ENCODE measurements around the gene PMEPA1.

DNA sequence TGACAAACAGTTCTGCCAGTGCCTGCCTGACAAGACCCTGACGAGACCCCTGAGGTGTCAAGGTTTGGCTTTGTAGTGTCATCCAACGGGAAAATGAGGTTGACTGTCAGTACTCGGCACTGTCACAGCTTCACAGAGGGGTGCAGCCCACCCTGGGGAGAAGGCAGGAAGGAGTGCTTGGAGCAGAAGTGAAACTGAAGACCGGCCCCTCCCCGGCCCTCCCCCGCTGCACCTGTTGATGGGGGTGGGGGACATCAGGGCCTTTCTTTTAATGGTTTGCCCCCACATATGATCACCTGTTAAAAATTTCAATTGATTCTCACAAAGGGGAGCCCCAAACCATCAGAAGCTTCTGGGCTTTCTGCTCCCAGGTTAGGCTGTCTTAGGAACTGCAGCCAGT, 6.8 kb downstream of the PMEPA1 start:
- TF ChIP-seq, protein P1, sequence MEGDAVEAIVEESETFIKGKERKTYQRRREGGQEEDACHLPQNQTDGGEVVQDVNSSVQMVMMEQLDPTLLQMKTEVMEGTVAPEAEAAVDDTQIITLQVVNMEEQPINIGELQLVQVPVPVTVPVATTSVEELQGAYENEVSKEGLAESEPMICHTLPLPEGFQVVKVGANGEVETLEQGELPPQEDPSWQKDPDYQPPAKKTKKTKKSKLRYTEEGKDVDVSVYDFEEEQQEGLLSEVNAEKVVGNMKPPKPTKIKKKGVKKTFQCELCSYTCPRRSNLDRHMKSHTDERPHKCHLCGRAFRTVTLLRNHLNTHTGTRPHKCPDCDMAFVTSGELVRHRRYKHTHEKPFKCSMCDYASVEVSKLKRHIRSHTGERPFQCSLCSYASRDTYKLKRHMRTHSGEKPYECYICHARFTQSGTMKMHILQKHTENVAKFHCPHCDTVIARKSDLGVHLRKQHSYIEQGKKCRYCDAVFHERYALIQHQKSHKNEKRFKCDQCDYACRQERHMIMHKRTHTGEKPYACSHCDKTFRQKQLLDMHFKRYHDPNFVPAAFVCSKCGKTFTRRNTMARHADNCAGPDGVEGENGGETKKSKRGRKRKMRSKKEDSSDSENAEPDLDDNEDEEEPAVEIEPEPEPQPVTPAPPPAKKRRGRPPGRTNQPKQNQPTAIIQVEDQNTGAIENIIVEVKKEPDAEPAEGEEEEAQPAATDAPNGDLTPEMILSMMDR (IDR thresholded peaks at IDR 0.05; ENCODE audit: low read depth, low read length) = no peak
- TF ChIP-seq EZH2phosphoT487 (IDR thresholded peaks at IDR 0.05; ENCODE audit: low read depth) = no peak

All from OCI-LY3 (cell line).